Testis (tissue), 3 donors: ENCODE results near the gene RASSF3. TPM values are rescaled to one million over a fixed set of nuclear protein-coding genes. Genes with fewer than 3 reads are reported as not detected.
"Not testable (repeated sequence)": the region's sequence is repeated elsewhere in the genome, so short reads cannot be mapped to it uniquely, and the experiment has no call there.

Experiments used
- DNase-seq: peaks from one replicate; pipeline ENCODE4 v3.0.0-alpha.2; 2019
- H3K27ac ChIP-seq, 2 donors: fragments of 200-600 bp; sonication (generic); one replicate each; pipeline ENCODE4 v1.5.1; 2019
- H3K27me3 ChIP-seq: fragments of 200-600 bp; sonication (generic); one replicate; pipeline ENCODE4 v1.5.1; 2019
- H3K36me3 ChIP-seq: fragments of 200-600 bp; sonication (generic); one replicate; pipeline ENCODE4 v1.5.1; 2017; ENCODE audit warnings: low read depth; ENCODE audit errors: missing control alignments
- H3K4me1 ChIP-seq: fragments of 200-600 bp; sonication (generic); one replicate; pipeline ENCODE4 v1.5.1; 2019
- H3K4me3 ChIP-seq, 2 donors: fragments of 200-600 bp; sonication (generic); one replicate each; pipeline ENCODE4 v1.5.1; 2017 to 2019
- H3K9me3 ChIP-seq: fragments of 200-600 bp; sonication (generic); one replicate; pipeline ENCODE4 v1.5.1; 2017
- CTCF ChIP-seq, 3 experiments: fragments of 450-650 bp in 2 of 3; fragments of 200-600 bp in 1 of 3; sonication (generic) in 1 of 3; IDR thresholded peaks; one replicate each; pipeline ENCODE4 v1.5.1; 2016 to 2019; ENCODE audit warnings: antibody characterized with exemption in 3 of 3, mild to moderate bottlenecking in 2 of 3, moderate library complexity in 1 of 3
- POLR2A ChIP-seq: fragments of 450-650 bp; IDR thresholded peaks from one replicate; pipeline ENCODE4 v1.6.1; 2017; ENCODE audit warnings: antibody characterized with exemption, mild to moderate bottlenecking, moderate library complexity
- WGBS, 2 donors: methylation state at CpG; one replicate each; pipeline ENCODE4 v1.1.5; 2018; 5-methylcytosine and 5-hydroxymethylcytosine counted together
- intact Hi-C: fragments of 100-400 bp; cut with DNase I; formaldehyde crosslinking; loops from one replicate; pipeline ENCODE4 v1.15.1; 2023; ENCODE audit warnings: low total_unique reads
- polyA plus RNA-seq: library from polyadenylated mRNA; stranded (reverse); fragments of 350-450 nt; fragmentation: Illumina TruSeq; extraction: RNeasy Lipid Tissue Mini Kit (QIAGEN cat#74804); gene quantifications from one replicate; pipeline ENCODE4 v1.2.3, GENCODE V29; 2014; ENCODE audit warnings: low read depth, low replicate concordance; ENCODE audit not compliant: insufficient read depth
- total RNA-seq, 2 donors: library from RNA; depleted of rRNA; stranded (reverse); fragments of >200 nt; gene quantifications; one replicate each; pipeline ENCODE4 v1.2.3, GENCODE V29; 2016

RASSF3 gene
- total and polyA plus RNA-seq, 3 donors from 2014 or later = 20.3 to 27.5 (median 26.4) TPM

GRCh38 chr12:64582862-64583261 is 27.4 kb upstream of the RASSF3 start:
- no peaks in the 10 kb centered on the region for H3K9me3 ChIP-seq
- no peak overlapping the region for H3K4me3 ChIP-seq
- 30 to 56% methylated on average over 3 of the region's 3 CpGs for WGBS, 2 donors
- intact Hi-C loops = no loop called here
- no peaks in the 10 kb centered on the region for H3K27me3 ChIP-seq
- H3K27ac ChIP-seq = peak overlapping the region in 1 of 2 donors; percentile 5
- H3K4me1 ChIP-seq = peaks cover 20% of the 10 kb centered on the region
- no peak for TF ChIP-seq CTCF (IDR thresholded peaks at IDR 0.05)
- TF ChIP-seq POLR2A = no peak
- no peaks in the 10 kb centered on the region for H3K36me3 ChIP-seq
- no peak for DNase-seq

- Histone ChIP-seq H3K27ac (peak overlapping the region in 1 of 2 donors; percentile 5), H3K4me1 (peaks cover 20% of the 10 kb centered on the region)
- intact Hi-C loops, H3K27me3 ChIP-seq, H3K9me3 ChIP-seq, H3K36me3 ChIP-seq, H3K4me3 ChIP-seq, DNase-seq: not testable (repeated sequence)
- 57 to 61% methylated on average over 7 of the region's 7 CpGs for WGBS, 2 donors
Measured at GRCh38 chr12:64583395-64583770, 26.9 kb upstream of the RASSF3 start.

- Histone ChIP-seq H3K36me3 (no peaks in the 10 kb centered on the region), H3K4me3 (no peak overlapping the region), H3K4me1 (peaks cover 20% of the 10 kb centered on the region), H3K27ac (peak overlapping the region in 1 of 2 donors; percentile 30), H3K9me3 (no peaks in the 10 kb centered on the region), H3K27me3 (no peaks in the 10 kb centered on the region)
- TF ChIP-seq POLR2A = no peak
- no peak for TF ChIP-seq CTCF (IDR thresholded peaks at IDR 0.05)
- intact Hi-C loops = no loop called here
- 26% methylated on average over 6 of the region's 6 CpGs for whole genome bisulfite sequencing, 2 donors
- peak; percentile 22 for DNase-seq
Measured at GRCh38 chr12:64583771-64584421, 26.4 kb upstream of the RASSF3 start.

GRCh38 chr12:64585104-64585503 is 25.2 kb upstream of the RASSF3 start:
- no peak for TF ChIP-seq CTCF (IDR thresholded peaks at IDR 0.05)
- TF ChIP-seq POLR2A = no peak
- H3K27me3 ChIP-seq = no peaks in the 10 kb centered on the region
- intact Hi-C loops = no loop called here
- no peak overlapping the region for H3K27ac ChIP-seq
- no peak overlapping the region for H3K4me3 ChIP-seq
- WGBS, 2 donors = 87 to 90% methylated on average over 4 to 5 of the region's 5 CpGs
- no peaks in the 10 kb centered on the region for H3K36me3 ChIP-seq
- DNase-seq = no peak
- H3K9me3 ChIP-seq = no peaks in the 10 kb centered on the region
- peaks cover 20% of the 10 kb centered on the region for H3K4me1 ChIP-seq

- no peaks in the 10 kb centered on the region for H3K27me3 ChIP-seq
- peaks cover 20% of the 10 kb centered on the region for H3K4me1 ChIP-seq
- no peak for DNase-seq
- H3K9me3 ChIP-seq = no peaks in the 10 kb centered on the region
- intact Hi-C loops = no loop called here
- H3K4me3 ChIP-seq = no peak overlapping the region
- H3K27ac ChIP-seq = no peak overlapping the region
- 71 to 77% methylated on average over 5 of the region's 5 CpGs for WGBS, 2 donors
- no peaks in the 10 kb centered on the region for H3K36me3 ChIP-seq
- TF ChIP-seq POLR2A = no peak
- TF ChIP-seq CTCF (IDR thresholded peaks at IDR 0.05) = no peak
Measured at GRCh38 chr12:64587447-64587846, 22.8 kb upstream of the RASSF3 start.
